HG02938 (cell line): ENCODE measurements around the gene CYB5RL.
"Not testable (repeated sequence)": the region's sequence is repeated elsewhere in the genome, so short reads cannot be mapped to it uniquely, and the experiment has no call there.

ENCODE experiments used
- ATAC-seq: cut with Tn5 transposase; IDR thresholded peaks from one replicate; pipeline ENCODE4 v1.9.1; 2021; ENCODE audit warnings: mild to moderate bottlenecking, moderate library complexity; ENCODE audit not compliant: unreplicated experiment

CYB5RL gene

GRCh38 chr1:54227091-54227602 lies 27.3 kb upstream of the CYB5RL start:
- ATAC-seq: no peak

- no peak for ATAC-seq
These were observed 26.2 kb upstream of the CYB5RL start for GRCh38 chr1:54225986-54226559.

- ATAC-seq: no peak
These were observed 25.5 kb upstream of the CYB5RL start for GRCh38 chr1:54225378-54225777.

- no peak for ATAC-seq
These were observed 24.4 kb upstream of the CYB5RL start for GRCh38 chr1:54224233-54224632.

GRCh38 chr1:54223441-54224202 lies 23.8 kb upstream of the CYB5RL start:
- ATAC-seq: no peak

GRCh38 chr1:54222711-54223110 lies 22.9 kb upstream of the CYB5RL start:
- no peak for ATAC-seq

GRCh38 chr1:54221867-54222484 lies 22.1 kb upstream of the CYB5RL start:
- no peak for ATAC-seq

GRCh38 chr1:54221113-54221834 lies 21.4 kb upstream of the CYB5RL start:
- no peak for ATAC-seq

GRCh38 chr1:54220004-54220811 lies 20.4 kb upstream of the CYB5RL start:
- ATAC-seq: no peak

- ATAC-seq: no peak
These were observed 19.8 kb upstream of the CYB5RL start for GRCh38 chr1:54219688-54220003.

GRCh38 chr1:54218883-54219687 lies 19.3 kb upstream of the CYB5RL start:
- no peak for ATAC-seq

GRCh38 chr1:54215523-54215922 lies 15.7 kb upstream of the CYB5RL start:
- ATAC-seq: no peak

- ATAC-seq: no peak
These were observed 13.0 kb upstream of the CYB5RL start for GRCh38 chr1:54212872-54213271.

GRCh38 chr1:54207896-54208295 lies 8.1 kb upstream of the CYB5RL start:
- not testable (repeated sequence) for ATAC-seq

GRCh38 chr1:54207287-54207686 lies 7.5 kb upstream of the CYB5RL start:
- ATAC-seq: no peak

GRCh38 chr1:54204199-54204598 lies 4.4 kb upstream of the CYB5RL start:
- ATAC-seq: no peak

GRCh38 chr1:54200519-54200997 lies 728 bp upstream of the CYB5RL start:
- peak; percentile 15 for ATAC-seq

- no peak for ATAC-seq
These were observed 572 bp downstream of the CYB5RL start for GRCh38 chr1:54199151-54199764.

- no peak for ATAC-seq
These were observed 6.4 kb downstream of the CYB5RL start for GRCh38 chr1:54193453-54193852.
